ENCODE measurements around the gene GLB1L. TPM values are rescaled to one million over a fixed set of nuclear protein-coding genes. Genes with fewer than 3 reads are reported as not detected.

The GLB1L gene
- total RNA-seq, 6 experiments from 2014 or later, result 4.4 to 7.6 (median 5.5) TPM

GRCh38 chr2:219246559-219246958 is 1.3 kb upstream of the GLB1L start:
- TF ChIP-seq CTCF (IDR thresholded peaks at IDR 0.05), result no peak
- peak overlapping the region; percentile 97 for H3K4me3 Mint-ChIP-seq

GRCh38 chr2:219245899-219246230 is 621 bp upstream of the GLB1L start:
- no peak for TF ChIP-seq CTCF (IDR thresholded peaks at IDR 0.05)
- peaks cover 11% of the 10 kb centered on the region; the same call in 1 of the 2 replicates for H3K36me3 Mint-ChIP-seq (ENCODE audit: low read depth)
- no peak for DNase-seq
- H3K9me3 Mint-ChIP-seq, result no peaks in the 10 kb centered on the region
- H3K4me1 Mint-ChIP-seq (ENCODE audit: low read depth), result peaks cover 37% of the 10 kb centered on the region
- peak overlapping the region; percentile 97 for H3K27ac Mint-ChIP-seq
- peaks cover 3% of the 10 kb centered on the region for H3K27me3 Mint-ChIP-seq (ENCODE audit: insufficient read depth)
- peak overlapping the region; percentile 97 for H3K4me3 Mint-ChIP-seq

More at GRCh38 chr2:219246559-219246958, 1.3 kb upstream of the GLB1L start:
- peak overlapping the region; percentile 97 for H3K27ac Mint-ChIP-seq
- DNase-seq, result no peak
- no peaks in the 10 kb centered on the region for H3K9me3 Mint-ChIP-seq
- peaks cover 43% of the 10 kb centered on the region for H3K4me1 Mint-ChIP-seq (ENCODE audit: low read depth)
- H3K27me3 Mint-ChIP-seq (ENCODE audit: insufficient read depth), result peaks cover 3% of the 10 kb centered on the region
- H3K36me3 Mint-ChIP-seq (ENCODE audit: low read depth), result peaks cover 15% of the 10 kb centered on the region; the same call in 1 of the 2 replicates

GRCh38 chr2:219244789-219245147 is 476 bp downstream of the GLB1L start:
- peaks cover under 1% of the 10 kb centered on the region; the same call in 1 of the 2 replicates for H3K36me3 Mint-ChIP-seq (ENCODE audit: low read depth)
- DNase-seq, result no peak
- H3K4me3 Mint-ChIP-seq, result peak overlapping the region; percentile 97
- H3K27ac Mint-ChIP-seq, result peak overlapping the region; percentile 97
- peaks cover 3% of the 10 kb centered on the region; the same call in 1 of the 2 replicates for H3K27me3 Mint-ChIP-seq (ENCODE audit: insufficient read depth)
- TF ChIP-seq CTCF (IDR thresholded peaks at IDR 0.05), result no peak
- H3K9me3 Mint-ChIP-seq, result no peaks in the 10 kb centered on the region
- H3K4me1 Mint-ChIP-seq (ENCODE audit: low read depth), result peaks cover 26% of the 10 kb centered on the region

GRCh38 chr2:219243291-219243761 is 1.9 kb downstream of the GLB1L start:
- Mint-ChIP-seq H3K4me3 (no peak overlapping the region), H3K4me1 (ENCODE audit: low read depth) (peaks cover 11% of the 10 kb centered on the region), H3K9me3 (no peaks in the 10 kb centered on the region), H3K27ac (no peak overlapping the region), H3K36me3 (ENCODE audit: low read depth) (no peaks in the 10 kb centered on the region; the same call in 1 of the 2 replicates), H3K27me3 (ENCODE audit: insufficient read depth) (no peaks in the 10 kb centered on the region)
- no peak for DNase-seq
- TF ChIP-seq CTCF (IDR thresholded peaks at IDR 0.05), result no peak

GRCh38 chr2:219234331-219234730 is 10.9 kb downstream of the GLB1L start:
- no peak overlapping the region for H3K4me3 Mint-ChIP-seq
- TF ChIP-seq CTCF (IDR thresholded peaks at IDR 0.05), result no peak
- H3K36me3 Mint-ChIP-seq (ENCODE audit: low read depth), result peaks cover 10% of the 10 kb centered on the region
- H3K4me1 Mint-ChIP-seq (ENCODE audit: low read depth), result peaks cover 9% of the 10 kb centered on the region
- no peak for DNase-seq
- H3K9me3 Mint-ChIP-seq, result no peaks in the 10 kb centered on the region
- H3K27ac Mint-ChIP-seq, result no peak overlapping the region
- H3K27me3 Mint-ChIP-seq (ENCODE audit: insufficient read depth), result no peaks in the 10 kb centered on the region

Data from HFFc6 (cell line).